GM19463 (cell line): ENCODE measurements around the gene PHETA2.
"Not testable (repeated sequence)": the region's sequence is repeated elsewhere in the genome, so short reads cannot be mapped to it uniquely, and the experiment has no call there.

ENCODE experiments used
- ATAC-seq: cut with Tn5 transposase; IDR thresholded peaks from one replicate; pipeline ENCODE4 v1.9.1; 2021; ENCODE audit warnings: mild to moderate bottlenecking, moderate library complexity; ENCODE audit not compliant: unreplicated experiment

Gene PHETA2

DNA sequence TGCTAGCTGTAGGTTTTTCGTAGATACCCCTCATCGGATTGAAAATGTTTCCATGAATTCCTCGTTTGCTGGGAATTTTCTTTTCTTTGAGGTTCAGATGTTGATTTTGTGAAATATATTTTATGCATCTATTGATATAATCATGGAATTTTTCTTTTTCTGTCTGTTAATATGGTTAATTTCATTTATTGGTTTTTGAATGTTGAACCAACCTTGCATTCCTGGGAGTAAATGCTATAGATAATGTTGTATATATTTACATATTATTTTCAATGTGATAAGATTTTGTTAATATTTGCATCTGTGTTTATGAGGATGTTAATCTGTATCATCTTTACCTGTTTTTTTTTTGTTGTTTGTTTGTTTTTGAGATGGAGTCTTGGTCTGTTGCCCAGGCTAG lies 27.2 kb downstream of the PHETA2 start:
- no peak for ATAC-seq

DNA sequence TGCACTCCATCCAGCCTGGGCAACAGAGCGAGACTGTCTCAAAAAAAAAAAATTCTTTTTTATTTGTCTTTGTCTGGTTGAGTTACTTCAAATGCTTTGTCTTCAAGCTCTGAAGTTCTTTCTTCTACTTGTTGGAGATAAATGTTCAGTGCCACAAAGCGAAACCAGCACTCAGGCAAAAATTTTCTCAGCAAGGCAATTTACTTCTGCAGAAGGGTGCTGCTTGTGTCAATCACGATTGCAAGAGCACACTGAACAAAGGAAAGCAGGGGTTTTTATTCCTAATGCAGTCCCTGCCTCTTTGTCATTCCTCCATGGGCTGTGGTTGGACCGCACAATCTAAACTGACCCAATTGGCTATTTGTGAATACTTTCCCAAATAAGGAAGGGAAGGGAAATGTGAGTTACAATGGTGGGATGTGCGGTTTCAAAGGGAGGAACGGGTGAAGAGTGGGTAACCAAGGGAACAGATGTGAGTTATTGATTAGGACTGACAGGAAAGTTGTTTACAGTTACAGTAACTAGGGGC lies 30.3 kb downstream of the PHETA2 start:
- not testable (repeated sequence) for ATAC-seq

GRCh38 chr22:42108848-42109247 lies 34.8 kb downstream of the PHETA2 start:
- no peak for ATAC-seq

DNA sequence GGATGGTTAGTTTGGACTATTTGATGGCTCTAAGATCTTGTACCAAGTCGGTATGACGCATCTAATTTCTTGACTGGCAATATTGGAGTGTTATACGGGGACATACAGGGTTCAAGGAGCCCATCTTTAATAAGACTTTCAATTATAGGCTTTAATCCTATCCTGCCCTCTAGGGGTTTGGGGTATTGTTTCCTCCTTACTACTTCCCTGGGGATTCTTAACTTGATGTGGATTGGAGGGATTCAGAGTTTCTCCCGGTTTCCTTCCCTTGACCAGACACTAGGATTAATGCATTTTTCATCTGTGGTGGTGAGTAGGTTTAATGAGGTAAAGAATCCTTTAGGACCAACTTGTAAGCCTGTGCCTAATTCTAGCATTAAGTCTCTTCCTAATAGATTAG lies 37.8 kb downstream of the PHETA2 start:
- no peak for ATAC-seq

DNA sequence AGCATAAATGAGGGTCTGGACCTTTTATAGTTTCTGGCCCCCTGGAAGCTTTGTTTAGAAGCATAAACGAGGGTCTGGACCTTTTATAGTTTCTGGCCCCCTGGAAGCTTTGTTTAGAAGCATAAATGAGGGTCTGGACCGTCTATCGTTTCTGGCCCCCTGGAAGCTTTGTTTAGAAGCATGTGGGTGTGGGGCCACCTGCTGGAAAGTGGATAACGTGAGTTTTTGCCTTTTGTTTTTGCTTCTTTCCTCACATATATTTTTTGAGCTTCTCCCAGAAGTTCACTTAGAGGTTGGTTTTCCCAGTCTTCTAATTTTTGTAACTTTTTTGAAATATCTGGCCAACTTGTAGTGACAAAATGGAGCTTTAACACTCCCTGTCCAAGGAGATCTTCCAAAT lies 38.7 kb downstream of the PHETA2 start:
- not testable (repeated sequence) for ATAC-seq

DNA sequence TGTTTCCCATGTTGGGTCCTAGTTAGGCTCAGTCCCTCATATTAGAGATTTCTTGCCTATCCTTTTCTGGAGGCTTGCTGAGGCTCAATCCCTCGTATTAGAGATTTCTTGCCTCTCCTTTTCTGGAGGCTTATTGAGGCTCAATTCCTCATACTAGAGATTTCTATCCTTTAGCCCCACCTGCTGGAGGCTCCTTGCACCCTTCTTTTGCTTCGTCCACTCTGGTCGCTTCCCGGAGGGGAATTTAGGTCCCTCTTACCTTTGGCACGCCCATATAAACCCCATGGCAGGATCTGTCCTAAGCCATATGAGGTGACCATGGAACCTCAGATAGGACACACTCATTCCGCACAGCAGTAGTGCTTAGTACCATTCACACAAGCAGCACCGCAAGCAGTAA lies 40.7 kb downstream of the PHETA2 start:
- no peak for ATAC-seq

- not testable (repeated sequence) for ATAC-seq
These were observed 41.4 kb downstream of the PHETA2 start for GRCh38 chr22:42115420-42115830.

- ATAC-seq, result no peak
These were observed 42.9 kb downstream of the PHETA2 start for GRCh38 chr22:42116848-42117424.

- not testable (repeated sequence) for ATAC-seq
These were observed 46.4 kb downstream of the PHETA2 start for GRCh38 chr22:42120231-42121021.

GRCh38 chr22:42123529-42123928 lies 49.5 kb downstream of the PHETA2 start:
- ATAC-seq, result not testable (repeated sequence)

DNA sequence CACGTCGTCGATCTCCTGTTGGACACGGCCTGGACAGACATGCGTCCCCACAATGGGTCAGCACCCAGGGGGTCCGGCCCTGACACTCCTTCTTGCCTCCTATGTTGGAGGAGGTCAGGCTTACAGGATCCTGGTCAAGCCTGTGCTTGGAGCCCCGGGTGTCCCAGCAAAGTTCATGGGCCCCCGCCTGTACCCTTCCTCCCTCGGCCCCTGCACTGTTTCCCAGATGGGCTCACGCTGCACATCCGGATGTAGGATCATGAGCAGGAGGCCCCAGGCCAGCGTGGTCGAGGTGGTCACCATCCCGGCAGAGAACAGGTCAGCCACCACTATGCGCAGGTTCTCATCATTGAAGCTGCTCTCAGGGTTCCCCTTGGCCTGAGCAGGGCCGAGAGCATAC lies 53.6 kb downstream of the PHETA2 start:
- ATAC-seq, result no peak

DNA sequence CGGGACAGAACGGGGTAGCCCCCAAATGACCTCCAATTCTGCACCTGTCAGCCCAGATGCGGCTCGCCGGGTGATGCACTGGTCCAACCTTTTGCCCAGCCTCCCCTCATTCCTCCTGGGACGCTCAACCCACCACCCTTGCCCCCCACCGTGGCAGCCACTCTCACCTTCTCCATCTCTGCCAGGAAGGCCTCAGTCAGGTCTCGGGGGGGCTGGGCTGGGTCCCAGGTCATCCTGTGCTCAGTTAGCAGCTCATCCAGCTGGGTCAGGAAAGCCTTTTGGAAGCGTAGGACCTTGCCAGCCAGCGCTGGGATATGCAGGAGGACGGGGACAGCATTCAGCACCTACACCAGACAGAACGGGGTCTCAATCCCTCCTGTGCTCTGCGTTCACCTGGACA lies 54.0 kb downstream of the PHETA2 start:
- ATAC-seq, result not testable (repeated sequence)
